Lung (tissue), 12 donors: Measurements from ENCODE around the gene PCDHB7. TPM values are rescaled to one million over a fixed set of nuclear protein-coding genes. Genes with fewer than 3 reads are reported as not detected.
"Not testable (repeated sequence)": the region's sequence is repeated elsewhere in the genome, so short reads cannot be mapped to it uniquely, and the experiment has no call there.

ENCODE experiments used
- ATAC-seq: fragments of 200-7000 bp; cut with Tn5 transposase; one replicate; pipeline ENCODE4 v1.9.1; 2020; ENCODE audit warnings: moderate number of reproducible peaks; ENCODE audit not compliant: insufficient read depth, low FRiP score
- DNase-seq, 3 donors: peaks; one replicate each; pipeline ENCODE4 v3.0.0-alpha.2; 2013 to 2017
- H3K27ac ChIP-seq, 2 donors: one replicate each; pipeline ENCODE4 v1.5.1; 2013; ENCODE audit warnings: mild to moderate bottlenecking in 2 of 2, moderate library complexity in 2 of 2, control low read depth in 1 of 2, inconsistent platforms in 1 of 2, low read depth in 1 of 2, low read length in 1 of 2
- H3K27me3 ChIP-seq, 3 donors: one replicate each; pipeline ENCODE4 v1.5.1; 2013; ENCODE audit warnings: low read length in 2 of 3; ENCODE audit not compliant: control insufficient read depth in 3 of 3, insufficient read depth in 3 of 3
- H3K36me3 ChIP-seq, 4 donors: one replicate each; pipeline ENCODE4 v1.5.1; 2013; ENCODE audit warnings: low read length in 4 of 4, mild to moderate bottlenecking in 1 of 4, moderate library complexity in 1 of 4; ENCODE audit not compliant: control insufficient read depth in 4 of 4, insufficient read depth in 4 of 4
- H3K4me1 ChIP-seq, 5 donors: one replicate each; pipeline ENCODE4 v1.5.1; 2013; ENCODE audit warnings: low read length in 5 of 5, mild to moderate bottlenecking in 2 of 5, moderate library complexity in 1 of 5; ENCODE audit not compliant: control insufficient read depth in 5 of 5, insufficient read depth in 5 of 5
- H3K4me3 ChIP-seq: one replicate; pipeline ENCODE4 v1.5.1; 2013; ENCODE audit warnings: mild to moderate bottlenecking, control low read depth, moderate library complexity
- H3K9ac ChIP-seq, 2 donors: one replicate each; pipeline ENCODE4 v1.5.1; 2013; ENCODE audit warnings: low read length in 2 of 2, control low read depth in 1 of 2; ENCODE audit not compliant: insufficient read depth in 1 of 2
- H3K9me3 ChIP-seq, 4 donors: one replicate each; pipeline ENCODE4 v1.5.1; 2013; ENCODE audit warnings: low read length in 3 of 4, mild to moderate bottlenecking in 1 of 4, moderate library complexity in 1 of 4; ENCODE audit not compliant: control insufficient read depth in 4 of 4, insufficient read depth in 3 of 4
- WGBS, 2 donors: extraction: QIAGEN DNeasy Blood & Tissue Kit; methylation state at CpG; one replicate each; pipeline ENCODE4 v1.1.7; 2013; 5-methylcytosine and 5-hydroxymethylcytosine counted together
- polyA plus RNA-seq, 2 donors: library from polyadenylated mRNA; stranded (reverse); fragments of 200-250 nt; gene quantifications; one replicate each; pipeline ENCODE4 v1.2.1, GENCODE V29; 2013
- total RNA-seq, 2 donors: library from RNA; depleted of rRNA in 1 of 2; stranded (reverse); fragments of >200 nt in 1 of 2; gene quantifications; one replicate each; pipeline ENCODE4 v1.2.1, GENCODE V29; 2014 to 2021
- TF ChIP-seq, protein P1 (sequence below): IDR thresholded peaks from 2 replicates; pipeline ENCODE4 v1.5.1; 2012; ENCODE audit warnings: mild to moderate bottlenecking; ENCODE audit errors: control extremely low read depth, extremely low read depth
- donor health status: control.
- donor health status: control.
- donor health status: Bipolar disorder and iron deficiency.
- donor health status: healthy.
- donor health status: DM: yes; HTN: yes; CAD: no.

The PCDHB7 gene
- total and polyA plus RNA-seq, 4 donors, result 0.31 to 4.7 (median 1.8) TPM

DNA sequence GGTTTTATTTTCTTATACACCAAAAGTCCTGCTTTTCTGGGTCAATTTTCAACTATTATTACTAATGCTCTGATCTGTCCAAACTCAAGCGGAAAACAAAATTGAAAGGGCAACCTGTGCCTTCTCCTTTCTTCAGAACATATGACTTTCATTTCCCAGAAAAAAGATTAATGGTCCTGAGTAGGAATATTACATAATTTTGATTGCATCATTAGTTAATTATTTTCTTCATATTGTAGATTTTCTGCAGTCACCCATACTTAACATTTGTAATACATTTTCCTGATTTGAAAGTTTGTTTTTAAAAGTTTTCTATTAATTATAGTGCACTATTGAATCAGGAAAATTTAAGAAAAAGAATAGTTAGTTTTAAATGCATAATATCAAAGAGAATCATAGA, 3.5 kb downstream of the PCDHB7 start:
- Histone ChIP-seq H3K27me3 (peaks cover 0 to 4% (median 3%) of the 10 kb centered on the region in 3 donors), H3K36me3 (peaks cover 0 to 3% (median 0%) of the 10 kb centered on the region in 4 donors), H3K9ac (no peak overlapping the region), H3K9me3 (peaks cover 6 to 40% (median 26%) of the 10 kb centered on the region in 4 donors), H3K27ac (no peak overlapping the region), H3K4me1 (no peaks in the 10 kb centered on the region), H3K4me3 (no peak overlapping the region)
- TF ChIP-seq, protein P1, sequence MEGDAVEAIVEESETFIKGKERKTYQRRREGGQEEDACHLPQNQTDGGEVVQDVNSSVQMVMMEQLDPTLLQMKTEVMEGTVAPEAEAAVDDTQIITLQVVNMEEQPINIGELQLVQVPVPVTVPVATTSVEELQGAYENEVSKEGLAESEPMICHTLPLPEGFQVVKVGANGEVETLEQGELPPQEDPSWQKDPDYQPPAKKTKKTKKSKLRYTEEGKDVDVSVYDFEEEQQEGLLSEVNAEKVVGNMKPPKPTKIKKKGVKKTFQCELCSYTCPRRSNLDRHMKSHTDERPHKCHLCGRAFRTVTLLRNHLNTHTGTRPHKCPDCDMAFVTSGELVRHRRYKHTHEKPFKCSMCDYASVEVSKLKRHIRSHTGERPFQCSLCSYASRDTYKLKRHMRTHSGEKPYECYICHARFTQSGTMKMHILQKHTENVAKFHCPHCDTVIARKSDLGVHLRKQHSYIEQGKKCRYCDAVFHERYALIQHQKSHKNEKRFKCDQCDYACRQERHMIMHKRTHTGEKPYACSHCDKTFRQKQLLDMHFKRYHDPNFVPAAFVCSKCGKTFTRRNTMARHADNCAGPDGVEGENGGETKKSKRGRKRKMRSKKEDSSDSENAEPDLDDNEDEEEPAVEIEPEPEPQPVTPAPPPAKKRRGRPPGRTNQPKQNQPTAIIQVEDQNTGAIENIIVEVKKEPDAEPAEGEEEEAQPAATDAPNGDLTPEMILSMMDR, result no peak
- ATAC-seq, result no peak
- DNase-seq, result no peak
- 49 to 68% methylated on average over 1 of the region's 1 CpG for WGBS, 2 donors

DNA sequence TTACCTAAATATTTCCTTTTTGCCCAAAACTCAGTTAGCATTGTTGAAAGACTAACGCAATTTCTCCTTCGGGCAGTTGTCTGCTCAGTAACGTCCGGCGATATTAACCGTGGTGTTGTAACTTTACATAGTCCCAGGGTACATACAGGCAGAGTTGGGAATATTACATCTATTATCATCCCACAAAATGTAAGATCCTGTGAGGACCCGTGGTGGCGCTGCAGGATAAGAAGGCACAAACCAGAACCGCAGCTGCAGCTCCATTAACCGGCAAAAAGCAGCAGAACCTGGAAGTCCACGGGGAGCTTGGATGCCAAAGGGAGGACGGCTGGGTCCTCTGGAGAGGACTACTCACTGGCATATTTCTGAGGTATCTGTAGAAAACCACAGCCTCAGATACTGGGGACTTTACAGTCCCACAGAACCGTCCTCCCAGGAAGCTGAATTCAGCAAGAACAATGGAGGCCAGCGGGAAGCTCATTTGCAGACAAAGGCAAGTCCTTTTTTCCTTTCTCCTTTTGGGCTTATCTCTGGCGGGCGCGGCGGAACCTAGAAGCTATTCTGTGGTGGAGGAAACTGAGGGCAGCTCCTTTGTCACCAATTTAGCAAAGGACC, 5.2 kb downstream of the PCDHB7 start, which contains the start of gene PCDHB8:
TSS of gene PCDHB8 (plus strand) at position 214 of the 615 bp plus-strand sequence. CDS start at position 459, 245 bp downstream.
- H3K4me3 ChIP-seq, H3K27me3 ChIP-seq, H3K27ac ChIP-seq, ATAC-seq, H3K9ac ChIP-seq, H3K4me1 ChIP-seq, H3K36me3 ChIP-seq: not testable (repeated sequence)
- DNase-seq, result peak in 1 of 3 donors; percentile 31
- peaks cover 4 to 44% (median 29%) of the 10 kb centered on the region in 4 donors for H3K9me3 ChIP-seq
- WGBS, 2 donors, result 26 to 32% methylated on average over 14 to 15 of the region's 18 CpGs

DNA sequence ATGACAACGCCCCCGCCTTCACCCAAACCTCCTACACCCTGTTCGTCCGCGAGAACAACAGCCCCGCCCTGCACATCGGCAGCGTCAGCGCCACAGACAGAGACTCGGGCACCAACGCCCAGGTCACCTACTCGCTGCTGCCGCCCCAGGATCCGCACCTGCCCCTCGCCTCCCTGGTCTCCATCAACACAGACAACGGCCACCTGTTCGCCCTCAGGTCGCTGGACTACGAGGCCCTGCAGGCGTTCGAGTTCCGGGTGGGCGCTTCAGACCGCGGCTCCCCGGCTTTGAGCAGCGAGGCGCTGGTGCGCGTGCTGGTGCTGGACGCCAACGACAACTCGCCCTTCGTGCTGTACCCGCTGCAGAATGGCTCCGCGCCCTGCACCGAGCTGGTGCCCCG, 6.9 kb downstream of the PCDHB7 start:
- H3K27me3 ChIP-seq, H3K9ac ChIP-seq, H3K36me3 ChIP-seq, H3K27ac ChIP-seq, H3K4me1 ChIP-seq, DNase-seq, H3K4me3 ChIP-seq, ATAC-seq: not testable (repeated sequence)
- WGBS, 2 donors, result 35 to 38% methylated on average over 30 to 35 of the region's 39 CpGs
- peaks cover 0 to 43% (median 26%) of the 10 kb centered on the region in 4 donors for H3K9me3 ChIP-seq

DNA sequence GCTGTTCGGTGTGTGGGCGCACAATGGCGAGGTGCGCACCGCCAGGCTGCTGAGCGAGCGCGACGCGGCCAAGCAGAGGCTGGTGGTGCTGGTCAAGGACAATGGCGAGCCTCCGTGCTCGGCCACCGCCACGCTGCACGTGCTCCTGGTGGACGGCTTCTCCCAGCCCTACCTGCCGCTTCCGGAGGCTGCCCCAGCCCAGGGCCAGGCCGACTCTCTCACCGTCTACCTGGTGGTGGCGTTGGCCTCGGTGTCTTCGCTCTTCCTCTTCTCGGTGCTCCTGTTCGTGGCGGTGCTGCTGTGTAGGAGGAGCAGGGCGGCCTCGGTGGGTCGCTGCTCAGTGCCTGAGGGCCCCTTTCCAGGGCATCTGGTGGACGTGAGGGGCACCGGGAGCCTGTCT, 7.4 kb downstream of the PCDHB7 start:
- H3K9me3 ChIP-seq, result peaks cover 4 to 43% (median 25%) of the 10 kb centered on the region in 4 donors
- DNase-seq, ATAC-seq, H3K9ac ChIP-seq, H3K27ac ChIP-seq, H3K4me3 ChIP-seq, H3K36me3 ChIP-seq, H3K4me1 ChIP-seq, H3K27me3 ChIP-seq: not testable (repeated sequence)
- 21 to 26% methylated on average over 15 to 32 of the region's 32 CpGs for WGBS, 2 donors

DNA sequence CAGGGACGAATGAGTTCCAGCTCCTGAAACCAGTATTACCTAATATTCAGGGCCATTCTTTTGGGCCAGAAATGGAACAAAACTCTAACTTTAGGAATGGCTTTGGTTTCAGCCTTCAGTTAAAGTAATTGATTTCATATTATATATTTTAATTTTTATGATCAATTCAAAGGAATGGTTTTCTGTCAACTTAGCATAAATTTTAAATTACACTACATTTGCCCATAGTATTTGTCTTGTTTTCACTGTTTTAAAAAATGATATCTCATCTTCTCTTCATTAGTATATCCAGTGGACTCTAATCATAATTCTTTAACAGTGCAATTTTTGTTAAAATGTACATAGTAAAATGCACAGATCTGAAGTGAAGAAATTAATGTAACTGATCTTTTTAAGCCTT, 7.9 kb downstream of the PCDHB7 start:
- peaks cover 0 to 1% (median 0%) of the 10 kb centered on the region in 5 donors for H3K4me1 ChIP-seq
- no peak overlapping the region for H3K4me3 ChIP-seq
- H3K36me3 ChIP-seq, result peaks cover 0 to 3% (median 0%) of the 10 kb centered on the region in 4 donors
- DNase-seq (no peak), ATAC-seq (no peak)
- 29 to 41% methylated on average over 1 of the region's 1 CpG for WGBS, 2 donors
- no peak overlapping the region for H3K27ac ChIP-seq
- H3K9me3 ChIP-seq, result peaks cover 4 to 39% (median 24%) of the 10 kb centered on the region in 4 donors
- TF ChIP-seq, protein P1, result no peak
- H3K9ac ChIP-seq, result no peak overlapping the region
- H3K27me3 ChIP-seq, result peaks cover 0 to 4% (median 3%) of the 10 kb centered on the region in 3 donors
